Breast epithelium (tissue), 4 donors: Measurements from ENCODE around the gene CDK4. TPM values are rescaled to one million over a fixed set of nuclear protein-coding genes. Genes with fewer than 3 reads are reported as not detected.

ENCODE experiments used
- DNase-seq, 2 donors: peaks; one replicate each; pipeline ENCODE4 v3.0.0-alpha.2; 2019; ENCODE audit warnings: low spot score in 2 of 2
- H3K27ac ChIP-seq, 2 donors: fragments of 200-600 bp; sonication (generic) in 1 of 2; one replicate each; pipeline ENCODE4 v1.5.1; 2016 to 2019; ENCODE audit warnings: mild to moderate bottlenecking in 1 of 2
- H3K27me3 ChIP-seq, 2 donors: fragments of 200-600 bp; sonication (generic) in 1 of 2; one replicate each; pipeline versions ENCODE4 v1.5.1 to v1.6.0; 2017 to 2019; ENCODE audit warnings: control low read depth in 1 of 2, mild to moderate bottlenecking in 1 of 2
- H3K36me3 ChIP-seq: fragments of 200-600 bp; one replicate; pipeline ENCODE4 v1.5.1; 2019
- H3K4me1 ChIP-seq, 2 donors: fragments of 200-600 bp; sonication (generic); one replicate each; pipeline ENCODE4 v1.5.1; 2016 to 2019; ENCODE audit warnings: control low read depth in 1 of 2
- H3K4me3 ChIP-seq, 3 donors: fragments of 200-600 bp; sonication (generic); 1 replicate in 2 of 3; 2 replicates in 1 of 3; pipeline ENCODE4 v1.5.1; 2016 to 2019; ENCODE audit warnings: mild to moderate bottlenecking in 3 of 3, moderate library complexity in 2 of 3
- H3K9me3 ChIP-seq, 2 donors: fragments of 200-600 bp; sonication (generic) in 1 of 2; one replicate each; pipeline ENCODE4 v1.5.1; 2016 to 2019; ENCODE audit warnings: control low read depth in 1 of 2
- CTCF ChIP-seq, 3 donors: fragments of 450-650 bp; IDR thresholded peaks; one replicate each; pipeline ENCODE4 v1.5.1; 2016 to 2017; ENCODE audit warnings: antibody characterized with exemption in 3 of 3, mild to moderate bottlenecking in 3 of 3, moderate library complexity in 3 of 3
- POLR2A ChIP-seq: fragments of 450-650 bp; IDR thresholded peaks from one replicate; pipeline ENCODE4 v1.6.1; 2016; ENCODE audit warnings: antibody characterized with exemption, mild to moderate bottlenecking, moderate library complexity
- POLR2AphosphoS5 ChIP-seq, 3 donors: sonication (generic); formaldehyde crosslinking; IDR thresholded peaks; one replicate each; pipeline ENCODE4 v1.6.1; 2017; ENCODE audit warnings: antibody characterized with exemption in 3 of 3
- intact Hi-C: fragments of 100-400 bp; cut with DNase I; formaldehyde crosslinking; loops from one replicate; pipeline ENCODE4 v1.15.1; 2023; ENCODE audit warnings: low total_unique reads
- total RNA-seq, 3 donors: library from RNA; depleted of rRNA; stranded (reverse); fragments of >200 nt; gene quantifications; one replicate each; pipeline ENCODE4 v1.1.0, GENCODE V29; 2016

Gene CDK4
- total RNA-seq, 3 donors from 2014 or later: 105 to 136 (median 109) TPM

- Histone ChIP-seq H3K27me3 (peaks cover 5 to 26% of the 10 kb centered on the region in 2 donors), H3K36me3 (no peaks in the 10 kb centered on the region), H3K9me3 (no peaks in the 10 kb centered on the region), H3K4me3 (no peak overlapping the region), H3K27ac (no peak overlapping the region), H3K4me1 (peaks cover 9 to 15% of the 10 kb centered on the region in 2 donors)
- DNase-seq: no peak
- TF ChIP-seq CTCF (IDR thresholded peaks at IDR 0.05) (no peak), POLR2AphosphoS5 (IDR thresholded peaks at IDR 0.05) (no peak)
- intact Hi-C loops: no loop called here
Measured at GRCh38 chr12:57732726-57733593, 19.1 kb downstream of the CDK4 start.

GRCh38 chr12:57732270-57732669 is 19.8 kb downstream of the CDK4 start:
- Histone ChIP-seq H3K36me3 (no peaks in the 10 kb centered on the region), H3K4me3 (no peak overlapping the region), H3K4me1 (peaks cover 6 to 11% of the 10 kb centered on the region in 2 donors), H3K9me3 (no peaks in the 10 kb centered on the region), H3K27me3 (peaks cover 3 to 19% of the 10 kb centered on the region in 2 donors), H3K27ac (no peak overlapping the region)
- intact Hi-C loops: no loop called here
- TF ChIP-seq POLR2A (no peak), POLR2AphosphoS5 (IDR thresholded peaks at IDR 0.05) (no peak), CTCF (IDR thresholded peaks at IDR 0.05) (no peak)
- no peak for DNase-seq

GRCh38 chr12:57731411-57732080 is 20.6 kb downstream of the CDK4 start:
- no peak for DNase-seq
- H3K27ac ChIP-seq: no peak overlapping the region
- no peak for TF ChIP-seq POLR2AphosphoS5 (IDR thresholded peaks at IDR 0.05)
- no peak for TF ChIP-seq POLR2A
- TF ChIP-seq CTCF (IDR thresholded peaks at IDR 0.05): no peak
- H3K27me3 ChIP-seq: peaks cover 0 to 12% of the 10 kb centered on the region in 2 donors
- peaks cover under 1 to 4% of the 10 kb centered on the region in 2 donors for H3K4me1 ChIP-seq
- no peaks in the 10 kb centered on the region for H3K9me3 ChIP-seq
- no peaks in the 10 kb centered on the region for H3K36me3 ChIP-seq
- intact Hi-C loops: no loop called here
- no peak overlapping the region for H3K4me3 ChIP-seq

- no peak overlapping the region for H3K27ac ChIP-seq
- DNase-seq: no peak
- H3K4me1 ChIP-seq: peaks cover 0 to 5% of the 10 kb centered on the region in 2 donors
- TF ChIP-seq POLR2AphosphoS5 (IDR thresholded peaks at IDR 0.05): no peak
- TF ChIP-seq POLR2A: no peak
- no peak for TF ChIP-seq CTCF (IDR thresholded peaks at IDR 0.05)
- H3K36me3 ChIP-seq: no peaks in the 10 kb centered on the region
- no peak overlapping the region for H3K4me3 ChIP-seq
- intact Hi-C loops: no loop called here
- no peaks in the 10 kb centered on the region for H3K9me3 ChIP-seq
- H3K27me3 ChIP-seq: peaks cover 0 to 5% of the 10 kb centered on the region in 2 donors
Measured at GRCh38 chr12:57730336-57731067, 21.6 kb downstream of the CDK4 start.
